ENCODE results near the gene PLCL1.

The PLCL1 gene

DNA sequence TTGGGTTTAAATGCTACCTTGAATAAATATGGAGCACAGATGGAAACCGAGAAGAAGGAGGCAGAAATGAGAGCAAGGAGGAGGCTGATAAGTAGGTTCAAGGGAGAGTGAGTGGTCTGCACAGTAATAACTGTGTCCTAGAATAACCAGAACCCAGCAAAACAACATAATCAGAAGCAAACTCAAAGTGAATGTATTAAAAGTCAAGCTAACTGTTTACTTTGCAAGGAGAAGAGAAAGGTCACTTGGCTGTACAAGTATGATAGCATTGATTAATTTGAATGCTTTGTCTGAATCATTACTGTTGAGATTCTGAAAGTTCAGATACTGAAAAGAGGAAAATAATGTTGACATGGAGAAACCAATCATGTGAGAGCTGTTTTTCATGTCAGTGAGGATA lies 258.8 kb downstream of the PLCL1 start:
- TF ChIP-seq, protein P1, sequence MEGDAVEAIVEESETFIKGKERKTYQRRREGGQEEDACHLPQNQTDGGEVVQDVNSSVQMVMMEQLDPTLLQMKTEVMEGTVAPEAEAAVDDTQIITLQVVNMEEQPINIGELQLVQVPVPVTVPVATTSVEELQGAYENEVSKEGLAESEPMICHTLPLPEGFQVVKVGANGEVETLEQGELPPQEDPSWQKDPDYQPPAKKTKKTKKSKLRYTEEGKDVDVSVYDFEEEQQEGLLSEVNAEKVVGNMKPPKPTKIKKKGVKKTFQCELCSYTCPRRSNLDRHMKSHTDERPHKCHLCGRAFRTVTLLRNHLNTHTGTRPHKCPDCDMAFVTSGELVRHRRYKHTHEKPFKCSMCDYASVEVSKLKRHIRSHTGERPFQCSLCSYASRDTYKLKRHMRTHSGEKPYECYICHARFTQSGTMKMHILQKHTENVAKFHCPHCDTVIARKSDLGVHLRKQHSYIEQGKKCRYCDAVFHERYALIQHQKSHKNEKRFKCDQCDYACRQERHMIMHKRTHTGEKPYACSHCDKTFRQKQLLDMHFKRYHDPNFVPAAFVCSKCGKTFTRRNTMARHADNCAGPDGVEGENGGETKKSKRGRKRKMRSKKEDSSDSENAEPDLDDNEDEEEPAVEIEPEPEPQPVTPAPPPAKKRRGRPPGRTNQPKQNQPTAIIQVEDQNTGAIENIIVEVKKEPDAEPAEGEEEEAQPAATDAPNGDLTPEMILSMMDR (conservative IDR thresholded peaks at IDR 0.05; ENCODE audit: low read depth, low read length) = no peak
- no peak overlapping the region for H3K4me3 ChIP-seq (ENCODE audit: low read depth, low read length)
- DNase-seq (ENCODE audit: low read depth) = no peak

DNA sequence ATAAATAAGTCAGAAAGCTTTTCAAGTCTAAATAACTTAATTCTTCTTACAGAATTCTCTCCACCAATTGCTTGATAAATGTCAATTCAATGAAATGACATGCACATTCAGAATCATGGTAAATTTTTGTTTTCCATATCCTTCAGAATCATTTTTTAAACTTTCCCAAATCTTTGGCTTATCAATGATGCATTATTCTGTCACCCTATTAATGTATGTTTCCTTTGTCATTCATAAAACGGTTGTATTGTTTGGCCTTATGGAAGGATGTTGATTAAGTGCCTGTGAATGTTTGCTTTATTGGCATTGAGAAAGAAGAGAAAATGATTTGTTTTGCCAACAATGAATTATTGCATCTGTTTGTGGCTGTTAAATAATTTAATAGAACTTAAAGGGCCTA lies 260.9 kb downstream of the PLCL1 start:
- TF ChIP-seq, protein P1 (conservative IDR thresholded peaks at IDR 0.05; ENCODE audit: low read depth, low read length) = no peak
- DNase-seq (ENCODE audit: low read depth) = no peak
- H3K4me3 ChIP-seq (ENCODE audit: low read depth, low read length) = no peak overlapping the region

DNA sequence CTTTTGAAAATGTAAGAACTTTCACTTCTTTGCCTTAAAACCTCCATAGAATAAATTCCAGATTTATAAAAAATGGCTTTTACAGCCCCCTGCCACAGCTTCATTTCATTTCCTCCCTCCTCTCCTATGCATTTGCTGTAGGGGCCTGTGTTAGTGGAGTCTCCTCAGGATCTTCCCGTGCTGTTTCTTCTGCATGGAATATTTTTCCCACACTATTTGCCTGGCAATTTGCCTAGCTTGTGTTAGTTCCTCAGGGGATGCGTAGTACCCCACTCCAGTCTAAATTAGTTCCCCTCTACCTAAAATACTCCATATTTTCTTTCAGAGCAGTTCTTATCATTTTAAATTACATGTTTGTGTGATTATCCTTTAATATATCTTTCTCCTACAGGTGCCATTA lies 262.2 kb downstream of the PLCL1 start:
- no peak for DNase-seq (ENCODE audit: low read depth)
- H3K4me3 ChIP-seq (ENCODE audit: low read depth, low read length) = no peak overlapping the region
- TF ChIP-seq, protein P1 (conservative IDR thresholded peaks at IDR 0.05; ENCODE audit: low read depth, low read length) = no peak

DNA sequence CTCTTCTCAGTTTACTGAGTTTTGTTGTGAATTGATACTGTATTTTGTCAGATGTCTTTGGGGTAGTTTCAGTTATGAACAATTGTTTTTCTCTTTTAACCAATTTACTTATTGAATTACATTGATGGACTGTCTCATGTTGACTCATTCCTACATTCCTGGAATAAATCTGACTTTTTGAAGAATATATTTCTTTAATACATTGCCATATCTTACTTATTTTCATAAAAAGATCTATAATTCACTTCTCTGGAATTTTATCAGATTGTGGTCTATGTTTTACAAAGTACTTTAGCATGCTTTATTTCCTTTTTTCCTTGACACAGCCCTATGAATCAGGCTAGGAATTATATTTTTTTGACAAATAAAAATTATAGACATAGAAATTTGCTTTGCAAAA lies 268.3 kb downstream of the PLCL1 start:
- TF ChIP-seq, protein P1 (conservative IDR thresholded peaks at IDR 0.05; ENCODE audit: low read depth, low read length) = no peak
- no peak overlapping the region for H3K4me3 ChIP-seq (ENCODE audit: low read depth, low read length)
- no peak for DNase-seq (ENCODE audit: low read depth)

DNA sequence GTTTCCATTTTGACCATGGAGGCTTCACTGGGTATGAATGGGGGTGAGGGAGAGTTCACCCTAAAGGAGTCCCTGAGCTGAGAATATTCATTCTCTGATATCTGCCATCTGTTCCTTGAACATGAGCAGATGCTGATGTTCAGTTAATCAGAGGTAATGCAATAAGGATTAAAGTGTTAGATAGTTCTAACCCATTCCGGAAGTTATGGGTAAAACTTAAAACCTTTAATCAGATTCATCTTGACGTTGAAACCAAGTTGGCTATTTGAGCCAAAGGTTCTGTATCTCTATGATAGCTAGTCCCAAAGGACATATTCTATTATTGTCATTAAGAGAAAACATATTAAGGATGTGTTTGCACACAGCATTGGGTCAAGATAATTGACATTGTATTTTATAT lies 268.9 kb downstream of the PLCL1 start:
- TF ChIP-seq, protein P1 (conservative IDR thresholded peaks at IDR 0.05; ENCODE audit: low read depth, low read length) = no peak

DNA sequence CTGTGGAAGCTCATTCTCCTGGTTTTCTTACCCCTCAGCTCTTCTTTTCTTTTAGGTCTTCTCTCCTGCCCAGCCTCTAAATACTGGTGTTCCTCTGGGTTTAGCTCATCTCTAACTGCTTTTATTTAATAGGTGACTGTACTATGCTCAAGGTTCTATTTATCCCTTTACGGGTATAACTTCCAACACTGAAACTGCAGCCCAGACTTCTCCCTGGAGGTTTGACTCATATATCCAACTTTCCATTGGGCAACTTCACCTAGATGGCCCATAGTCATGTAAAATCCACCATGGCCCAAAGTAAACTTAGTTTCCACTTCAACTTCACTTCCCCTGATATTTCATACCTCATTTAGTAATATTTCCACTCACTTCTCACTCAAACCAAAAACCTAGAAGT lies 273.1 kb downstream of the PLCL1 start:
- DNase-seq (ENCODE audit: low read depth) = no peak
- H3K4me3 ChIP-seq (ENCODE audit: low read depth, low read length) = no peak overlapping the region
- TF ChIP-seq, protein P1 (conservative IDR thresholded peaks at IDR 0.05; ENCODE audit: low read depth, low read length) = no peak

More for the DNA sequence above, 268.9 kb downstream of the PLCL1 start:
- H3K4me3 ChIP-seq (ENCODE audit: low read depth, low read length) = no peak overlapping the region
- DNase-seq (ENCODE audit: low read depth) = no peak

DNA sequence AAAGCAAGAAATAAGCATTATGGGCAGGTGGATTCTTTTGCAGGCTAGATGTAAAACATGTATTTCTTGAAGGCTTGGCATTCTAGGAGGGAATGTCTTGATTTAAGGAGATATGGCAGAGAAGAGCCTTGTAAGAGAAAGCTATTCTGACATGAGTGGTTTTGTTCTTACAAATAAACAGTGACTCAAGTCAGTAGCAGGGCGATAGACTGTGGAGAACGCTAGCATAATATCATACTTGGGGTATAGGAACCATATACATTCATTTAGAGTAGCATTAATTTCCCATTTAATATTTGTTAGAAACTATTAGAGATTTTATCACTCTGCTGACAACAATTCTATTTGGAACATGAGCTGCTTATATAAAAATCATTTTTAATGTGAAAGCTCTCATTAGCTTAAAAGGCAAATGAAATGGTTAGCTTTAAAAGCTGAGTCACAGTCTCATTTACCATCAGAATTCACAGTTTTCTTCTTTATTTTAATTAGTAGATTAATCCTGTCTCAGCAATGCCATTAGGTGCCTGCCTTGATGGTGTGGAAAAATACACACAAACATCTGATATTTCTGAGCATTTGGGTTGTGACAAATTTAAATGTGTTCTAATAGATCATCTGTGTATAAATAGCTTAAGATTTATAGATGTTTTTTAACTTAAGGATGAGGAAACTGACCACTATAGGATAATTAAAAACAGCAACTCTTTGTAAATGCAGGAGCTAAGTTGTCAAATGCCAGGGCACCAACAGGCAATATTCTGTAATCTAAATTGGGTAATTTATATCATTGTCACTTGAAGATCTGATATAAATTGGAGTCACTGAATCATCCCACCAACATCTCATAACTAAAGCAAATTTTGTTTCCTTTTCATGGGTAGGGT lies 276.7 kb downstream of the PLCL1 start:
- no peak for DNase-seq (ENCODE audit: low read depth)
- no peak overlapping the region for H3K4me3 ChIP-seq (ENCODE audit: low read depth, low read length)
- TF ChIP-seq, protein P1 (conservative IDR thresholded peaks at IDR 0.05; ENCODE audit: low read depth, low read length) = no peak
